ENCODE results near the gene TBC1D10A. TPM values are rescaled to one million over a fixed set of nuclear protein-coding genes. Genes with fewer than 3 reads are reported as not detected.

The TBC1D10A gene
- total RNA-seq, 1 experiment from 2014 or later, result 8.4 TPM

- CTCF ChIA-PET, result no interaction called here
- intact Hi-C loops (cut with micrococcal nuclease; ENCODE audit: unreplicated experiment), result no loop called here
- no peak for TF ChIP-seq CTCF (conservative IDR thresholded peaks at IDR 0.05; ENCODE audit: low read depth, low read length)
- no peak for TF ChIP-seq EZH2 (IDR thresholded peaks at IDR 0.05; ENCODE audit: borderline replicate concordance, low read depth, low read length, poor library complexity, severe bottlenecking)
- Histone ChIP-seq H3K27ac (ENCODE audit: low read depth, low read length, poor library complexity, severe bottlenecking) (no peak overlapping the region), H3K9me3 (ENCODE audit: low read depth, low read length, poor library complexity, severe bottlenecking) (no peaks in the 10 kb centered on the region), H3K4me1 (ENCODE audit: insufficient read depth, low read length, poor library complexity, severe bottlenecking) (no peaks in the 10 kb centered on the region), H3K36me3 (ENCODE audit: insufficient read depth, low read length, poor library complexity, severe bottlenecking) (no peaks in the 10 kb centered on the region), H3K27me3 (replicated peaks; ENCODE audit: insufficient read depth, low read depth, low read length, poor library complexity) (no peaks in the 10 kb centered on the region), H3K4me3 (ENCODE audit: low read depth, low read length, poor library complexity, severe bottlenecking) (no peak overlapping the region)
- POLR2A ChIA-PET (ENCODE audit: low non-redundant PET), result no interaction called here
- no peak for DNase-seq (ENCODE audit: low spot score)
- BruUV-seq (replicated peaks), result no TSS peak
Measured at GRCh38 chr22:30265823-30266444, 60.8 kb downstream of the TBC1D10A start.

- H3K27ac ChIP-seq (ENCODE audit: low read depth, low read length, poor library complexity, severe bottlenecking), result no peak overlapping the region
- no peaks in the 10 kb centered on the region for H3K4me1 ChIP-seq (ENCODE audit: insufficient read depth, low read length, poor library complexity, severe bottlenecking)
- no peaks in the 10 kb centered on the region for H3K9me3 ChIP-seq (ENCODE audit: low read depth, low read length, poor library complexity, severe bottlenecking)
- ChIA-PET POLR2A (ENCODE audit: low non-redundant PET) (no interaction called here), CTCF (no interaction called here)
- no peak for DNase-seq (ENCODE audit: low spot score)
- intact Hi-C loops (cut with micrococcal nuclease; ENCODE audit: unreplicated experiment), result no loop called here
- H3K4me3 ChIP-seq (ENCODE audit: low read depth, low read length, poor library complexity, severe bottlenecking), result no peak overlapping the region
- BruUV-seq (replicated peaks), result no TSS peak
- TF ChIP-seq CTCF (conservative IDR thresholded peaks at IDR 0.05; ENCODE audit: low read depth, low read length) (no peak), EZH2 (IDR thresholded peaks at IDR 0.05; ENCODE audit: borderline replicate concordance, low read depth, low read length, poor library complexity, severe bottlenecking) (no peak)
- H3K36me3 ChIP-seq (ENCODE audit: insufficient read depth, low read length, poor library complexity, severe bottlenecking), result no peaks in the 10 kb centered on the region
- H3K27me3 ChIP-seq (replicated peaks; ENCODE audit: insufficient read depth, low read depth, low read length, poor library complexity), result no peaks in the 10 kb centered on the region
Measured at GRCh38 chr22:30265131-30265720, 61.5 kb downstream of the TBC1D10A start.

GRCh38 chr22:30263883-30264282 is 62.9 kb downstream of the TBC1D10A start:
- intact Hi-C loops (cut with micrococcal nuclease; ENCODE audit: unreplicated experiment), result loop anchor here (1.0 to 2.0 kb wide), 2 partner anchors 23 to 123 kb away; partner anchors contain the start of gene RNF215
- Histone ChIP-seq H3K27ac (ENCODE audit: low read depth, low read length, poor library complexity, severe bottlenecking) (no peak overlapping the region), H3K36me3 (ENCODE audit: insufficient read depth, low read length, poor library complexity, severe bottlenecking) (no peaks in the 10 kb centered on the region), H3K9me3 (ENCODE audit: low read depth, low read length, poor library complexity, severe bottlenecking) (no peaks in the 10 kb centered on the region), H3K27me3 (replicated peaks; ENCODE audit: insufficient read depth, low read depth, low read length, poor library complexity) (no peaks in the 10 kb centered on the region), H3K4me1 (ENCODE audit: insufficient read depth, low read length, poor library complexity, severe bottlenecking) (no peaks in the 10 kb centered on the region), H3K4me3 (ENCODE audit: low read depth, low read length, poor library complexity, severe bottlenecking) (no peak overlapping the region)
- TF ChIP-seq EZH2 (IDR thresholded peaks at IDR 0.05; ENCODE audit: borderline replicate concordance, low read depth, low read length, poor library complexity, severe bottlenecking), result no peak
- TF ChIP-seq CTCF (conservative IDR thresholded peaks at IDR 0.05; ENCODE audit: low read depth, low read length), result no peak
- no TSS peak for BruUV-seq (replicated peaks)
- DNase-seq (ENCODE audit: low spot score), result no peak
- ChIA-PET CTCF (interaction anchor here (0.6 kb wide), 1 partner anchor 19 kb away, joined by 5 read pairs; no protein-coding TSS in a partner anchor), POLR2A (ENCODE audit: low non-redundant PET) (no interaction called here)
